Left ventricle myocardium inferior (tissue), 1 donor: ENCODE results near the gene MAGEB2. TPM values are rescaled to one million over a fixed set of nuclear protein-coding genes. Genes with fewer than 3 reads are reported as not detected.

Experiments
- DNase-seq: peaks from one replicate; pipeline ENCODE4 v3.0.0-alpha.2; 2020
- H3K27ac ChIP-seq: fragments of 200-600 bp; replicated peaks from 2 replicates; pipeline ENCODE4 v1.8.0; 2021
- H3K27me3 ChIP-seq: fragments of 200-600 bp; 2 replicates; pipeline ENCODE4 v1.8.0; 2021; ENCODE audit warnings: low read depth
- H3K36me3 ChIP-seq: fragments of 200-600 bp; 2 replicates; pipeline ENCODE4 v1.8.0; 2021
- H3K4me1 ChIP-seq: fragments of 200-600 bp; 2 replicates; pipeline ENCODE4 v1.8.0; 2021
- H3K4me3 ChIP-seq: fragments of 200-600 bp; 2 replicates; pipeline ENCODE4 v1.8.0; 2021; ENCODE audit warnings: mild to moderate bottlenecking, moderate library complexity
- H3K9me3 ChIP-seq: fragments of 200-600 bp; replicated peaks from 2 replicates; pipeline ENCODE4 v1.8.0; 2021
- CTCF ChIP-seq: fragments of 200-600 bp; IDR thresholded peaks from 2 replicates; pipeline ENCODE4 v1.8.0; 2021; ENCODE audit warnings: antibody characterized with exemption, mild to moderate bottlenecking, borderline replicate concordance
- intact Hi-C: fragments of 100-400 bp; cut with micrococcal nuclease; formaldehyde crosslinking; loops from one replicate; pipeline ENCODE4 v1.11.0; 2022
- total RNA-seq: library from RNA; stranded (reverse); fragmentation: NEBNext Ultra II Directional; extraction: Animal tissue kit (Norgen Biotek cat#: 25700); gene quantifications from one replicate; pipeline ENCODE4 v1.2.1, GENCODE V29; 2021
- donor health status: DM: no; HTN: yes; CAD: no; lungs with severe emphysema.

MAGEB2 gene
- total RNA-seq, 1 donor from 2014 or later: not detected

GRCh38 chrX:30253257-30253656 is 37.9 kb downstream of the MAGEB2 start:
- no peak overlapping the region for H3K4me3 ChIP-seq
- H3K27ac ChIP-seq: no peak overlapping the region
- intact Hi-C loops: loop anchor here (5.0 kb wide), 1 partner anchor 111 kb away; no protein-coding TSS in a partner anchor
- no peak for DNase-seq
- no peaks in the 10 kb centered on the region for H3K27me3 ChIP-seq
- H3K36me3 ChIP-seq: no peaks in the 10 kb centered on the region
- no peaks in the 10 kb centered on the region for H3K9me3 ChIP-seq
- no peaks in the 10 kb centered on the region for H3K4me1 ChIP-seq
- TF ChIP-seq CTCF: no peak

- no peak for TF ChIP-seq CTCF
- intact Hi-C loops: no loop called here
- H3K27me3 ChIP-seq: no peaks in the 10 kb centered on the region
- no peaks in the 10 kb centered on the region for H3K4me1 ChIP-seq
- H3K9me3 ChIP-seq: no peaks in the 10 kb centered on the region
- H3K27ac ChIP-seq: no peak overlapping the region
- H3K4me3 ChIP-seq: no peak overlapping the region
- H3K36me3 ChIP-seq: no peaks in the 10 kb centered on the region
- no peak for DNase-seq
Observed at GRCh38 chrX:30259927-30260326, 44.6 kb downstream of the MAGEB2 start.

DNA sequence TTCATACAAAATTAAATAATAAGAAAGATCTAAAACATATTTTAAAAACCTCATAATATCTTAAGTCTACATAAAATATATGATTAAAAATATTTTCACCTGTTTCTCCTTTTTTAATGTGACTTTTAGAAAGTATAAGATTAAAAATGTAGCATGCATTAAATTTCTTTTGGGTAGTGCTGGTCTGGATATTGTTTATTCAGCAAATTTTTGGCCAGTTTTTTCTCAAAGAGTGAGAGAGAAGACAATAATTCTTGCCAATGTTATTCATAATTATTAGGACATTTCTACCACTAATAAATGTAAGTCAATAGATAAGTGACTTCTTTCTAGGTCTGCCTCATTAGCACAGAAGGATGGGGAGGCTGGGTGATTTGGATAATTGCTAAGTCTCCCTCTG is 45.6 kb downstream of the MAGEB2 start:
- Histone ChIP-seq H3K9me3 (no peaks in the 10 kb centered on the region), H3K27ac (no peak overlapping the region), H3K4me1 (no peaks in the 10 kb centered on the region), H3K4me3 (no peak overlapping the region), H3K27me3 (no peaks in the 10 kb centered on the region), H3K36me3 (no peaks in the 10 kb centered on the region)
- intact Hi-C loops: no loop called here
- no peak for DNase-seq
- no peak for TF ChIP-seq CTCF

DNA sequence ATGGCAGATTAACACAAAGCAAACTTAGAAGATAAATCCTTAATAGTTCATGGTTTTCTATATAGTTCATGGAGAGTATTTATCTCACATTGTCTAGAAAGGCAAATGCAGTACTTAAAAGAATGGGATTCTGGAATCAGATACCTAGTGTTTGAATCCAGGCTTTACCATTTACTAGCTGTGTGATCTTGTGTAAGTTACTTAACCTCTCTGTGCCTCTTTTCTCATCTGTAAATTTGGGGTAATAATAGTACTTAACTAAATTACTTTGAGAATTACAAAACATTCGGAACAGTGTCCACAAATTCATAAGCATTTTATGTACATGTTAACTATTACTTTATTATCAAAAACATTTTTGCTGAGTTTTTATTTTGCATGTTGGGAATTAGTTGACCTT is 47.4 kb downstream of the MAGEB2 start:
- Histone ChIP-seq H3K27me3 (no peaks in the 10 kb centered on the region), H3K36me3 (no peaks in the 10 kb centered on the region), H3K9me3 (no peaks in the 10 kb centered on the region), H3K27ac (no peak overlapping the region), H3K4me1 (no peaks in the 10 kb centered on the region), H3K4me3 (no peak overlapping the region)
- intact Hi-C loops: no loop called here
- TF ChIP-seq CTCF: no peak
- no peak for DNase-seq

Other genes starting within 250 kb of the MAGEB2 start
- gene MAGEB3, start 15.1 kb downstream of the MAGEB2 start, total RNA-seq: not detected
- not detected for gene MAGEB4, start 26.4 kb downstream of the MAGEB2 start, total RNA-seq
- not detected for gene MAGEB1, start 31.6 kb downstream of the MAGEB2 start, total RNA-seq
- not detected for gene NR0B1, start 93.8 kb downstream of the MAGEB2 start, total RNA-seq